ENCODE results near the gene MGAT3.

Gene MGAT3

DNA sequence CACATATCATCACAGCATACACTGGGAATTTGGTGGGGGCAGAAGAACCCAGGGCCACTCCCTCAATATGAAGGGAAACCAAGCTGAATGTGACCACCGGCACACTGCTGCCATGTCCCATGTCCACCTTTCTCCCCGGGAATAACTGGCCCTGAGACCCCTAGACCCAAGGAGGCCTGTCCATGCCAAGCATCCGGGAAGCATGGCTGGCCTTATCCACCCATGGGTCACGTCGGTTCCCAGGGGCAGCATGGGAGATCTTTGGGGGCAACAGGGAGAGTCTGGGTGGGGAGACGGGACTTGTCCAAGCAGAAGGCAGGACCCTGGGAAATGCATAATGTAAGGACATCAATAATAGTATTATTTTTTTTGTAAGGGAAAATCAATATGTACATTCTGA lies 34.9 kb downstream of the MGAT3 start:
- no peaks in the 10 kb centered on the region for H3K27me3 ChIP-seq
- no peaks in the 10 kb centered on the region for H3K9me3 ChIP-seq
- H3K4me3 ChIP-seq (ENCODE audit: low read depth, low read length): no peak overlapping the region
- TF ChIP-seq, protein P1, sequence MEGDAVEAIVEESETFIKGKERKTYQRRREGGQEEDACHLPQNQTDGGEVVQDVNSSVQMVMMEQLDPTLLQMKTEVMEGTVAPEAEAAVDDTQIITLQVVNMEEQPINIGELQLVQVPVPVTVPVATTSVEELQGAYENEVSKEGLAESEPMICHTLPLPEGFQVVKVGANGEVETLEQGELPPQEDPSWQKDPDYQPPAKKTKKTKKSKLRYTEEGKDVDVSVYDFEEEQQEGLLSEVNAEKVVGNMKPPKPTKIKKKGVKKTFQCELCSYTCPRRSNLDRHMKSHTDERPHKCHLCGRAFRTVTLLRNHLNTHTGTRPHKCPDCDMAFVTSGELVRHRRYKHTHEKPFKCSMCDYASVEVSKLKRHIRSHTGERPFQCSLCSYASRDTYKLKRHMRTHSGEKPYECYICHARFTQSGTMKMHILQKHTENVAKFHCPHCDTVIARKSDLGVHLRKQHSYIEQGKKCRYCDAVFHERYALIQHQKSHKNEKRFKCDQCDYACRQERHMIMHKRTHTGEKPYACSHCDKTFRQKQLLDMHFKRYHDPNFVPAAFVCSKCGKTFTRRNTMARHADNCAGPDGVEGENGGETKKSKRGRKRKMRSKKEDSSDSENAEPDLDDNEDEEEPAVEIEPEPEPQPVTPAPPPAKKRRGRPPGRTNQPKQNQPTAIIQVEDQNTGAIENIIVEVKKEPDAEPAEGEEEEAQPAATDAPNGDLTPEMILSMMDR (IDR thresholded peaks at IDR 0.05; ENCODE audit: low read depth, low read length): no peak
- H3K4me1 ChIP-seq: peaks cover 8% of the 10 kb centered on the region
- DNase-seq: no peak
- no peaks in the 10 kb centered on the region for H3K36me3 ChIP-seq

DNA sequence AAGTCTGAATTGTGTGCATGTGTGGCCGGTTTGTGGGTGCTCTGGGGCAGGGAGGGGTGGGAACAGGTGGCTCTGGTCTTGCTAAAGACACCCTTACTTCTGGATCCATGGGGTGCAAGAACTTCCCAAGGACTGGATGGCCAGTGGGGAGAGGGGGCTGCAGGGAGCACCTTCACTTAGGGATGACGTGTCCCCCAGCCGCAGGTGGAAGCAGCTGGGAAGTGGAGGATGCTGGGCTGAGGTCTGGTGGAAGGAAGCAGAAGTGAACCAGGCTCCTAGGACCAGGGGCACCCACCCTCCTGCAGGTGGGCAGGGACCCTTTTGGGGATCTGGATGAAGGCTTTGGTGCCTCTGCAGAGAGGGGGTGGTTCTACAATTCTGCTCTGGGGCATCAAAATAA lies 35.4 kb downstream of the MGAT3 start:
- Histone ChIP-seq H3K36me3 (no peaks in the 10 kb centered on the region), H3K27me3 (no peaks in the 10 kb centered on the region), H3K4me3 (ENCODE audit: low read depth, low read length) (no peak overlapping the region), H3K9me3 (no peaks in the 10 kb centered on the region), H3K4me1 (peaks cover 8% of the 10 kb centered on the region)
- DNase-seq: no peak
- TF ChIP-seq, protein P1 (IDR thresholded peaks at IDR 0.05; ENCODE audit: low read depth, low read length): no peak

DNA sequence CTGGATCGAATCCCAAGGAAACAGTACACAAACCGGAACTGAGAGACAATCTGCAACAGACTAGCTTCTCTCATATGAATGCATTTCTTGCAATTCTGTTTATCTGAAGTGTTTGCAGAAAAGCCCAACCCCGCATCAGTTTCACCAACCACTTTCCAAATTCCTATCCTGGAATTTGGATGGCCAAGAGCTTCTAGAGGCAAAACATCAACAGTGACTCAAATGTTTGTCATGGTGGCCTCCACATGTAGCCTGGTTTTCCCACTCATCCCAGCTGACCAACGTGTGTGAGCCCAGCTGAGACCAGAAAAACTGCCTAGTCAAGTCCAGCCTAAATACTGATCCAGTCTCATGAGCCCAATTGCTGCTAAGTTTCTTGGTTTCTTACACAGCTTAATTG lies 36.9 kb downstream of the MGAT3 start:
- DNase-seq: no peak
- H3K9me3 ChIP-seq: no peaks in the 10 kb centered on the region
- peaks cover 14% of the 10 kb centered on the region for H3K4me1 ChIP-seq
- no peaks in the 10 kb centered on the region for H3K27me3 ChIP-seq
- H3K4me3 ChIP-seq (ENCODE audit: low read depth, low read length): no peak overlapping the region
- TF ChIP-seq, protein P1 (IDR thresholded peaks at IDR 0.05; ENCODE audit: low read depth, low read length): no peak
- no peaks in the 10 kb centered on the region for H3K36me3 ChIP-seq

DNA sequence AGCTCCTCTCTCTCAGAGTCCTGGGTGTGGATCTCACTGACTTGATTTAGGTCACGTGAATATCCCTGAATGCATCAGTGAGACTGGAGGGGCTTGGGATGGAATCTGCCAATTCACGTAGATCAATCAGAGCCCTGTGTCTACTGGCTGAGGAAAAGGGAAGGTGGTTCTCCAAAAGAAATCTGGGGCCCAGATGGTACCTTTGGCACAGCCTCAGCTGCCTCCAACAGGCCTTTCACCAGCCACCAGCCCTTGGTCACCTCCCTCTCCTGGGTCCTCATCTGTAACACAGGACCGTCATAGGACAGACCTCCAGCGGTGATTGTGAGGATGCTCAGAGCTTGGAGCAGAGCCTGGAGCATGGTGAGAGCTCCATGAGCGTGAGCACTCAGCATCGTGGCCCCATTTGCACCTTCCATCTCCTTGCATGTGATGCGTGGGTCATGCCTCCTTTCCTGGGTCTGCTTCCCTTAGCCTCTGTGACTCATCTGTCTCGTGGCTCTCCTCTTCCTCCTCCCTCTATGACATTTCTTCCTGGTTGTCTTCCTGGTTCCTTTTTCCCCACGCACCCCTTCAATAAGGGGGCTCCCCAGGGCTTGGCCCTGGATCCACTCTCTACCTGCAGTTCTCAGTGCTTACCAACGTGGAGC lies 37.8 kb downstream of the MGAT3 start:
- H3K27me3 ChIP-seq: no peaks in the 10 kb centered on the region
- no peaks in the 10 kb centered on the region for H3K9me3 ChIP-seq
- no peak overlapping the region for H3K4me3 ChIP-seq (ENCODE audit: low read depth, low read length)
- peaks cover 18% of the 10 kb centered on the region for H3K4me1 ChIP-seq
- no peak for DNase-seq
- TF ChIP-seq, protein P1 (IDR thresholded peaks at IDR 0.05; ENCODE audit: low read depth, low read length): no peak
- no peaks in the 10 kb centered on the region for H3K36me3 ChIP-seq

DNA sequence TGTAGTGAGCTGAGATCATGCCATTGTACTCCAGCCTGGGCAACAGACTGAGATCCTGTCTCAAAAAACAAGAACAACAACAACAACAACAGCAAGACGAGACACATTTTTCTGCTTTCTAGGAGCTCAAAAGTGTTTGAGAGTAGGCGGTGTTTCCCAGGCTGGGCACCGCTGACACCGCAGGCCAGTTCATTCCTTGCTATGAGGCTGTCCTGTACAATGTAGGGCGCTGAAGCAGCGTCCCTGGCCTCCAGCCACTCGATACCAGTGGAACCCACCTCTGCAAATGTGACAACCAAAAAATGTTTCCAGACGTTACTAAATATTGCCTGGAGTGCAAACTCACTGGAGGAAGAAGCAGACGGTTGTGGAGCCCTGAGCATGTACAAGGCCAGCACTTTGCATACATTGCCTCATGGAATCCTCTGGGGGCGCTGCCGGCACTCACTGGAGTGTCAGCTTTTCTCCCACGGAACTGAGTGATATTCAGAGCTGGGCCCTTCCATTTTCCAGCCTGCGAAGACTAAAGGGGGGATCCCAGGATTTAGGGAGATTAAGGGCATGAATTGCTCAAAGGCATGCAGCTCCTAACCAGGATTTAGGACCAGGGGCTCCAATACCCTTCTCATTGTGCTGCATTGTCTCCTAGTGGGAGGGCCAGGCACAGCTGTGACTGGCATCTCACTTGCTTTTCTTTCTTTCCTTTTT lies 39.5 kb downstream of the MGAT3 start:
- H3K9me3 ChIP-seq: no peaks in the 10 kb centered on the region
- no peaks in the 10 kb centered on the region for H3K27me3 ChIP-seq
- no peak overlapping the region for H3K4me3 ChIP-seq (ENCODE audit: low read depth, low read length)
- no peaks in the 10 kb centered on the region for H3K36me3 ChIP-seq
- DNase-seq: peak; percentile 81
- TF ChIP-seq, protein P1 (IDR thresholded peaks at IDR 0.05; ENCODE audit: low read depth, low read length): peak; percentile 94
- peaks cover 20% of the 10 kb centered on the region for H3K4me1 ChIP-seq

DNA sequence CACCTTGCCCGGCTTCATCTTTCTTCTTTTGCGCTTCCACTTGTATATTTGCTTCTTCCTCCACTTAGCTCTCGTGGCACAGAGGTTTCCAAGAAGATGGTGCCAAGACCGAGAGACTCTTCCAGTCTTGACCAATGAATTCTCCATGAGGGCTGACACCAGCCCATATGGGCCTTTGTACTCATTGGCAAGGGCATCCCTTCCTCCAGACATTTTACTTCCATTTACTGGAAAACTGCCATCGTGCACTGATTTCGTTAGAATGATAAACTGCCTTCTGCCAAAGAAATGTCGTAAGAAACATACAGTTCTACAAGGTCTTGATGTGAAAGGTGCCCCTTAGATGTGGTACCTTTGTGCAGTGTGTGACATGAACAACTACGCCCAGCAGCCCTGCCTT lies 40.6 kb downstream of the MGAT3 start:
- Histone ChIP-seq H3K4me3 (ENCODE audit: low read depth, low read length) (no peak overlapping the region), H3K4me1 (peaks cover 26% of the 10 kb centered on the region), H3K9me3 (no peaks in the 10 kb centered on the region), H3K36me3 (no peaks in the 10 kb centered on the region), H3K27me3 (no peaks in the 10 kb centered on the region)
- DNase-seq: no peak
- TF ChIP-seq, protein P1 (IDR thresholded peaks at IDR 0.05; ENCODE audit: low read depth, low read length): no peak
